HG03045 (cell line): ENCODE measurements around the gene CYP4Z1.
"Not testable (repeated sequence)": the region's sequence is repeated elsewhere in the genome, so short reads cannot be mapped to it uniquely, and the experiment has no call there.

Experiments
- ATAC-seq: cut with Tn5 transposase; IDR thresholded peaks from one replicate; pipeline ENCODE4 v1.9.1; 2021; ENCODE audit warnings: mild to moderate bottlenecking, moderate library complexity; ENCODE audit not compliant: unreplicated experiment

The CYP4Z1 gene

GRCh38 chr1:47126997-47127396 is 60.0 kb downstream of the CYP4Z1 start:
- ATAC-seq = not testable (repeated sequence)

GRCh38 chr1:47128221-47128620 is 61.2 kb downstream of the CYP4Z1 start:
- no peak for ATAC-seq

GRCh38 chr1:47128854-47129253 is 61.8 kb downstream of the CYP4Z1 start:
- not testable (repeated sequence) for ATAC-seq

DNA sequence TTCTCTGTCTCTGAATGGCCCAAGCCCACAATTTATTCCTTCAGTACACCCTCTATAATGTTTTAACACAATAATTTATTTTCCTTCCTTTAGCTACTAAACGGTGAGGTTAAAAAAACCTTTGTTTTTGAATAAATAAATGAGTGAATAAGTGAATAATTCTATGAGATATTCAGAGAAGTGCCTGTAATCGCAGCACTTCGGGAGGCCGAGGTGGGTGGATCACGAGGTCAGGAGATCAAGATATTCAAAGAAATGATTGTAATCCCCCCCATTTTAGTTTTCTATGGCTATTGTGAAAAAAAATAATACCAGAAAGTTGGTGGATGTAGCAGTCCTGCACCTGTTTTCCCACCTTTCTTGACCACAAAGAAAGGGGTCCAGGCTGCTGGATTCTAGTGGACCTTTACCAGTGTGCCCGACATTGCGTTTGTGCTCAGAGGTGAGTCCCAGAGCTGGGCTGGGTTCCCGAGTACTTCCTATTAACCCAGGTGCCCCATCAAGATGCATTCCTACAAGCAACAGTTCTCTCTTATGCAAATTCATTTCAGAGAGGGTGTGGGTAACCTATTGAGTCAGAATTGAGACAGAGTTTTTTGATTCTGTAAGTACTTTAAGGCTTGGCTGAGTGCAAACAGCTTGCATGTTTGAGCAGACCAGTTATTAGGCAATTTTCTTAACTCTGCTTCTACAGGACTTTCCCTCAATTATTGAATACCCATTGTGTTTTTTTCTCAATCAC is 62.6 kb downstream of the CYP4Z1 start:
- ATAC-seq = not testable (repeated sequence)

GRCh38 chr1:47132665-47133064 is 65.6 kb downstream of the CYP4Z1 start:
- not testable (repeated sequence) for ATAC-seq

- ATAC-seq = no peak
Observed at GRCh38 chr1:47137198-47137597, 70.2 kb downstream of the CYP4Z1 start, which contains the start of gene CYP4A22. Gene CYP4A22, plus strand, starts transcription at chr1:47137441. Its CDS starts 45 bp downstream, at chr1:47137486.

DNA sequence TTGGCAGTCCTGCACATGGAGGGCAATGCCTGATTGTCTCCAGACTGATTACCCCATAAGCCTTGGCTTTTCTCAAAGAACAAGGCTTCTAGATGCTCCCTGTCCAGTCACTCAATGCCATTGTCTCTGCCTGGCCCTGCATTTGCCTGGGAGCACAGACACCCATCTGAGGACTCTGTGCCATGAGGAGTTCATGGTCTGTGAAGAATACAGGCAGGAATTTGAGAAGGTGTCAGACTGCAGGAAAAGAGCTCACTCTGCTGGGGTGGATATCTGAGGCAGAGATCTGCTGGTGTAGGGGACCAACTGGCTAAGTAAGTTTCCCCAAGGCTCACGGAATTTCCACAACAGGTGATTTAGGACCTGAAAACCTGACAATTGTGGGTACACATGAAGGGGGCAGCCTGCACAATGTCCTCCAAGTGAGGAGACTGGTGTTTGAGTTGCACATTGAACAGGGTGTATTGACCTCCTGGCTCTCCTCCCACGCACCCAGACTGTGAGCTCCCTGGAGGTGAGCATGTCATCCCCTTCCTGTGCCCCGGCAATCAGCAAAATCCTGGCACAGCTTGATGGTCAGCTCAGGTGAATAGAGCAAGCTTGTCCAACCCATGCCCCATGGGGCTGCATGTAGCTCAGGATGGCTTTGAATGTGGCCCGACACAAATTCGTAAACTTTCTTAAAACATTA is 71.0 kb downstream of the CYP4Z1 start:
- ATAC-seq = no peak

- not testable (repeated sequence) for ATAC-seq
Observed at GRCh38 chr1:47140358-47140757, 73.3 kb downstream of the CYP4Z1 start.

DNA sequence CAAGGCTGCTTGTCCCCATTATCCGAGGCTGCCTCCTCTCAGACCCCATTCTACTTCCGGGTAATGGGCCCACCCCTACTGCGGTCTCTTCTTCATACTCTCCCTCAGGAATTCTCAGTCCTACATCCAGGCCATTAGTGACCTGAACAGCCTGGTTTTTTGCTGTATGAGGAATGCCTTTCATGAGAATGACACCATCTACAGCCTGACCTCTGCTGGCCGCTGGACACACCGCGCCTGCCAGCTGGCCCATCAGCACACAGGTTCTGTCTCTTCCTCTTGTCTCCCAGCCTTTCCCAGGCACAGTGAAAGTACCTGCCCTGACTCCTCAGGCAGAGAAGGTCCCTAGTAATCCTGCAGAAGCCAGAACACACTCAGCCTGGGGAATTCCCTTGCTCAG is 76.6 kb downstream of the CYP4Z1 start:
- not testable (repeated sequence) for ATAC-seq

DNA sequence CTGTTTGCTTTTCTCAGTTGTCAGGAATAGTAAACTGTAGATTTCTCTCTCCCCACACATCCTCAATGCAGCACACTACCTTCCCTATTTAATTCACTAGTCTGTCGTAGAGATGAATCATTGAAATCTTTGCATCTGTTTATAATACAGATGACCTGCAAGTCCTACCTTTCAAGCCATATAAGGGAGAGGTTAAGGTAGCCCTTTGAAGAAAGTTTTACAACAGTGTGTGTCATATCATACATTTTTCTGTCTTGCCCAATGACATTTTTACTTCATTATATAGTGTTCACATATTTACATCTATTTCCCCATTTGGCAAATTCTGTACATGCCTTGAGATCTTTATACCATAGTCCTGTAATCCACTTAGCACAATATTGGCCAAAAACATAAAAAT is 79.5 kb downstream of the CYP4Z1 start:
- not testable (repeated sequence) for ATAC-seq

DNA sequence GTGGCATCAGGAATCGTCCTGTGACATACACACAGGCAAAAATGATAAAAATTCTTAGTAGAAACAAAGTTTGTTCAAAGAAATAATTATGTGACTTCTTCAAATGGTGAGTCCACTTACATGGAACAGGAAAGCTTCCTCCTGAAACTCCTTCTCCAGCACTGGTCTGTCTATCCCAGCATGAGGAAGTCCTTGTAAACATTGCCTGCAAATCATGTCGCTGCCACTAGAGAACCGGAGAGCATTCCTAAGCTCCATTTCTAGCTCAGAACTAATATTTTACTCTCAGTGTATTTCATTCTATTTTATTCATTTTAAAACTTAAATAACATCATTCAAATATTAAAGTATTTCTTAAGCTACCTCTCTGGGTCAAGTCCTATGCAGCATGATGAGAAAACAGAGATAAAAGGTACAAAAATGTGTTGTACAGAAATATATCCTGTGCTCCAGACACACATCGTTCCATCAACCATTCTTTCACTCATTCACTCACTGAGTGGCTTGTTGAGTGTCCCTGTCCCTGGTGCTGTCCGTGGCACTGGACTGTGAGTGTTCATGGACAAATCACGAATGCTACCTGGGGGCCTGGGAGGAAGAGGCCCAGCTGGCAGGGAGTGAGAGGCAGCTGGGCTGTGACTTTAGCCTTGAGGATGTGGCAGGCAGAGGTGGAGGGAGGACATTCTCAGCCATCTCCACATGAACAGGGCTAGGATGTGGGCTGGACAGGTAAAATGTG is 80.2 kb downstream of the CYP4Z1 start:
- ATAC-seq = no peak

DNA sequence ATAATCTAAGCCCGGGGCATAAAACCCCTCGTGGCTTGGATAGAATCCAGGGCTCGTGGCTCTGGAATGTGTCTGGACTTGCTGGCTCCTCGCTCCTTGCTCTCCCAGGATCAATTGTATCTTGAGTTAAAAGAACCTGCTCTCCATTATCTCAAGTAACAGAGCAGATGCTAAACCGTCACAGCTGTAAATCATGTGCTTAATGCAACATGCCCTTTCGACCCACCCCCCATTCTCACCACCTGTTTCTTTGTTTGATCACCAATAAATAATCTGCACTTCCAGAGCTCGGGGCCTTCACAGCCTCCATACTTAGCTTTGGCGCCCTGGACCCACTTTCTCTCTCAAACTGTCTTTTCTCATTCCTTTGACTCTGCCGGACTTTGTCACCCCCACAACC is 82.1 kb downstream of the CYP4Z1 start:
- ATAC-seq = not testable (repeated sequence)

DNA sequence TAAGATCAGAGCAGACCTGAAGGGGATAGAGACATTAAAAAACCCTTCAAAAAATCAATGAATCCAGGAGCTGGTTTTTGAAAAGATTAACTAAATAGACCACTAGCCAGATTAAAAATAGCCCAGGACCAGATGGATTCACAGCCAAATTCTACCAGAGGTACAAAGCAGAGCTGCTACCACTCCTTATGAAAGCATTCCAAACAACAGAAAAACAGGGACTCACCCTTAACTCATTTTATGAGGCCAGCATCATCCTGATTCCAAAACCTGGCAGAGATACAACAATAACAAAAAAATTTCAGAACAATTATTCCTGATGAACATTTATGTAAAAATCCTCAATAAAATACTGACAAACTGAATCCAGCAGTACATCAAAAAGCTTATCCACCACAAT is 89.4 kb downstream of the CYP4Z1 start:
- not testable (repeated sequence) for ATAC-seq

GRCh38 chr1:47157957-47158356 is 90.9 kb downstream of the CYP4Z1 start:
- not testable (repeated sequence) for ATAC-seq

DNA sequence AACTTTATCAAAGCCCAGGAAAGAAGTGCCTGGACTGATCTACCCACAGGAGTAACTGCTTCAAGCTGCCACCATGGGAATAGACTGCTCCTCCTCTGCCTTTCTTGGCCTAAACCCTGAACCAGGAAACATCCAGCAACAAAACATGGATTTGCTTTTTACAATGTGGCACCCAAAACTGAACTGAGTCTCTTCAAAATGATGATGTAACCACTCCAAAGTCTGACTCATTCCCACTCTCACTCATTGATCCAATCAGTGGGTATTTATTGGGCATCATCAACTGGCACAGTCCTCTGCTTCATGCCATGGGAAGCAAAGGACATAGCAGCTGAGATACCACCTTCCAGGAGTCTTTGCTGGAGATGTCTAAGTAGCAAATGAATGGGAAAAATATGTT is 93.7 kb downstream of the CYP4Z1 start:
- no peak for ATAC-seq

DNA sequence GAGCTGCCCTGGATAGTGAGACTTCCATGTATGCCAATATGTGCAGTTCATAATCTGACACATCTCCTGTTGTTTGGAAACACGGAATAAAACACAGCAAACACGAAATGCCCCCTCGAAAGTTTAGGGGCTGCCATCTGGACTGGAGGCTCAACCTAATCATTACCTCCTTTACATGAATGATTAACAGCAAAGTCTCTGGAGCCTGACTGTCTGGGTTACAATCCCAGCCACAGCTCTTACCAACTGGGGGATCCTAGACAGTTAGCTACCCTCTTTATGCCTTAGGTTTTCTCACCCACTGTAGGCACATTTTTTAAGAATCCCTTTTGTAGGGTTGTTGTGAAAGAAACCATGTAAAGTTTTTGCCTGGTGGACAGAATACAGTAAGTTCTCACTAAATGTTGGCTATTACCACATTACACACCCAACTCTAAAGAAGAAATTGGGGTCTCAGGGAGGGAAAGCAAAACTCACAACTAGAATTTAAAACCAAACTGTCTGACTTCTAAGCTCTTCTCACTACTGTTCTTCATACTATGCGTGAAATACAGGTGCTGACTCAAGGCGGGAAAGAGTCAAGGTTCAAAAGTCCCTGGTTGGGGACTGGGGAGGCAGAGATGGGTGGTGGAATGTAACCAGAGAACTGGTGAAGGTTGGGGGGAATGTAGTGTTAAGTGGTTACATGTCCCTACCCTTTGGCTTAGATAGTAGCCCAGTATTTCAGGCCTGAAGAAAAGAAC is 94.4 kb downstream of the CYP4Z1 start:
- ATAC-seq = no peak

- no peak for ATAC-seq
Observed at GRCh38 chr1:47164552-47164951, 97.5 kb downstream of the CYP4Z1 start.
